Measurements from ENCODE around the gene MVK. TPM values are rescaled to one million over a fixed set of nuclear protein-coding genes. Genes with fewer than 3 reads are reported as not detected.

MVK gene
- total RNA-seq, 2 experiments from 2014 or later = 20.3 to 21.8 TPM

DNA sequence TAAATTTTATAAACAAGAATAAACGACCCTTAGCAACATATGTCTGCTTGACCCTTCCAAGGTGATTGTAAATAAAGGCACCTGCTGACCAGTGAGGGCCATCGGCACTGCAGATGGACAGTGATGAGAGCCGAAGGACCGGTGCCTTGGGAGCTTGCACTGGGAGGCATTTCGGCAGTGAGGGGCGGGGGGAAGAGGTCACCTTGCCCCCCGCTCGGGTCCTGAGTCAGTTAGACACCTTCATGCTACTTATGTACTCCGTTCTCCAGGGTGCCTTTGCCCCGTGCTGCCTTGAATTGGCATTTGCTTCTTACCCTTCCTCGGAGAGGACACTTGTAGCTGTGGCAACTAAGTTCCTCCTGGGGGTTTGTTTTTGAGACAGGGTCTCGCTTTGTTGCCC is 23.3 kb upstream of the MVK start:
- no peak overlapping the region for H3K27ac Mint-ChIP-seq
- peaks cover 16% of the 10 kb centered on the region for H3K4me1 Mint-ChIP-seq
- no peaks in the 10 kb centered on the region for H3K36me3 Mint-ChIP-seq (ENCODE audit: low read depth)
- no peak for DNase-seq
- POLR2A ChIA-PET = no interaction called here
- peaks cover 25% of the 10 kb centered on the region for H3K27me3 Mint-ChIP-seq
- H3K9me3 Mint-ChIP-seq = no peaks in the 10 kb centered on the region
- CTCF ChIA-PET = no interaction called here
- H3K4me3 Mint-ChIP-seq = no peak overlapping the region

DNA sequence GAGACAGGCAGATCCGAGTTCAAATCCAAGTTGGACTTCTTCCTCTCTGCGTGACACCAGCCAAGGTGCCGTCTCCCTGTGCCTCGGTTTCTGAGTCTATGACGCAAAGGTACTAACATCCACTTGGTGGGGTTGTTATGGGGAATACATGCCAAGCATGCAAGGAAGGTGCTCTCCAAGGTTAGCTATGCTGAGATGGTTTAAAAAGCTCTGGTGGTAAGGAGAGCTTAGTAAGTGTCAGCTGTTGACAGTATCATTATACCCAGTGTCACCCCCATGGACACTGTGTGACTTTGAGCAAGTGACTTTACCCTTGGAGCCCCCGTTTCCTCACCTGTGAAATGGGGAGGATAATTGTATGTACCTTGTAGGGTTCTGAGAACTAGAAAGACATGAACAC is 22.5 kb upstream of the MVK start:
- Mint-ChIP-seq H3K4me1 (peaks cover 13% of the 10 kb centered on the region), H3K9me3 (no peaks in the 10 kb centered on the region), H3K27me3 (peaks cover 24% of the 10 kb centered on the region), H3K4me3 (no peak overlapping the region), H3K36me3 (ENCODE audit: low read depth) (no peaks in the 10 kb centered on the region), H3K27ac (no peak overlapping the region)
- ChIA-PET POLR2A (no interaction called here), CTCF (no interaction called here)
- DNase-seq = no peak

- DNase-seq = no peak
- Mint-ChIP-seq H3K27ac (no peak overlapping the region), H3K27me3 (peaks cover 12% of the 10 kb centered on the region), H3K4me3 (no peak overlapping the region), H3K9me3 (no peaks in the 10 kb centered on the region), H3K4me1 (peaks cover 13% of the 10 kb centered on the region), H3K36me3 (ENCODE audit: low read depth) (no peaks in the 10 kb centered on the region)
- ChIA-PET POLR2A (no interaction called here), CTCF (interaction anchor here (0.6 to 1.4 kb wide), 5 partner anchors 8 to 80 kb away, joined by 3 read pairs; no protein-coding TSS in a partner anchor)
Observed at GRCh38 chr12:109552971-109553370, 20.6 kb upstream of the MVK start.

- no peak overlapping the region for H3K27ac Mint-ChIP-seq
- CTCF ChIA-PET = interaction anchor here (1.0 kb wide), 1 partner anchor 8 kb away, joined by 3 read pairs; no protein-coding TSS in a partner anchor
- H3K9me3 Mint-ChIP-seq = no peaks in the 10 kb centered on the region
Observed at GRCh38 chr12:109553483-109553882, 20.1 kb upstream of the MVK start.

DNA sequence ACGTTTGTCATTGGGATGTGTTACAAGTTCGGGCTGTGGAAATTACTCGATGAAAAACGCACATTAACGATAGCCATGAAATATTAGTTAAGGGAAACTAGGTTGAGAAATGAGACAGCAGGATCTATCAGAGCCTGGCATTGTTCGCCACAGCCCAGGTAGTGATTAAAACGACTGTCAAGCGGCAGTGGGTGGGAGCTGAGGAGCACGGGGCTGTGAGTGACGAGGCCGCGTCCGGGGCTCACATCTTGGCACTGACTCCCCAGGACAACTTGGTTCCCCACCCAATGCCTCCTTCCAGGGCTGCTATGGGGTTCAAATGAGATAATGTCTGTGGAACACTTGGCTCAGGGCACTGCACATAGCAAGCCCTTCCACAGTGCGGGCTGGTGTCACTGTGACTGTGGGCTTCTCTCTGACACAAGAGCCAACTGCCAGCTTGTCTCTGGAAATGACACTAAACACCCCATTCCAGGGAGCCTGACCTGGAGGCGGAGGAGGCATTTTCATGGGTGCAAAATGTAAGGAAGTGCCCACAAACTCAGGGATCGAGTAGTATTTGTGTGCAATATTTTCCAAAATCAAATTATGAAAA is 19.6 kb upstream of the MVK start:
- Mint-ChIP-seq H3K9me3 (no peaks in the 10 kb centered on the region), H3K4me1 (peaks cover 11% of the 10 kb centered on the region), H3K27ac (no peak overlapping the region), H3K36me3 (ENCODE audit: low read depth) (no peaks in the 10 kb centered on the region), H3K4me3 (no peak overlapping the region), H3K27me3 (peaks cover 7% of the 10 kb centered on the region)
- POLR2A ChIA-PET = no interaction called here
- CTCF ChIA-PET = no interaction called here
- DNase-seq = no peak

More at GRCh38 chr12:109553483-109553882, 20.1 kb upstream of the MVK start:
- Mint-ChIP-seq H3K4me1 (peaks cover 13% of the 10 kb centered on the region), H3K27me3 (peaks cover 8% of the 10 kb centered on the region), H3K36me3 (ENCODE audit: low read depth) (no peaks in the 10 kb centered on the region), H3K4me3 (no peak overlapping the region)
- POLR2A ChIA-PET = no interaction called here
- DNase-seq = no peak

DNA sequence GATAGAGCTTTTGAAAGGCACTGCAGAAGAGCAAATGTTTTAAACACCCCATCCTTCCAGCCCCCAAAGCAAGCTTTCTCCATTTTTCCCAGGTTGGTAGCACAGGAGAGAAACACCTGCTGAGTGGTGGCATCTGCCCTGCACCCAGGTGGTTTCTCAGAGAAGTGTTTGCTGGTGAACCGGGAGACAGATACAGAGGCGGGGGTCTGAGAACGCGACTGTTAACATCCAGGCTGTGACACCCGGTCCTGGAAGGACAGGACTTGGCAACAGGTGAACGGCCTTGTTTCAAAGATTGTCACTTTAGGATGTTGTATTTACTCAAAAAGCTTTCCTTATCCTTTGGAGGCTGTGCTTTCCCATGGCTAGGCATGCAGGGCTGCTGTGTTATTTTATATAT is 18.8 kb upstream of the MVK start:
- no peak for DNase-seq
- Mint-ChIP-seq H3K27ac (no peak overlapping the region), H3K4me1 (peaks cover 5% of the 10 kb centered on the region), H3K4me3 (no peak overlapping the region), H3K9me3 (no peaks in the 10 kb centered on the region), H3K27me3 (peaks cover 3% of the 10 kb centered on the region), H3K36me3 (ENCODE audit: low read depth) (no peaks in the 10 kb centered on the region)
- ChIA-PET POLR2A (no interaction called here), CTCF (interaction anchor here (0.6 to 1.0 kb wide), 3 partner anchors 20 to 1780 kb away, joined by 3 read pairs; no protein-coding TSS in a partner anchor)

DNA sequence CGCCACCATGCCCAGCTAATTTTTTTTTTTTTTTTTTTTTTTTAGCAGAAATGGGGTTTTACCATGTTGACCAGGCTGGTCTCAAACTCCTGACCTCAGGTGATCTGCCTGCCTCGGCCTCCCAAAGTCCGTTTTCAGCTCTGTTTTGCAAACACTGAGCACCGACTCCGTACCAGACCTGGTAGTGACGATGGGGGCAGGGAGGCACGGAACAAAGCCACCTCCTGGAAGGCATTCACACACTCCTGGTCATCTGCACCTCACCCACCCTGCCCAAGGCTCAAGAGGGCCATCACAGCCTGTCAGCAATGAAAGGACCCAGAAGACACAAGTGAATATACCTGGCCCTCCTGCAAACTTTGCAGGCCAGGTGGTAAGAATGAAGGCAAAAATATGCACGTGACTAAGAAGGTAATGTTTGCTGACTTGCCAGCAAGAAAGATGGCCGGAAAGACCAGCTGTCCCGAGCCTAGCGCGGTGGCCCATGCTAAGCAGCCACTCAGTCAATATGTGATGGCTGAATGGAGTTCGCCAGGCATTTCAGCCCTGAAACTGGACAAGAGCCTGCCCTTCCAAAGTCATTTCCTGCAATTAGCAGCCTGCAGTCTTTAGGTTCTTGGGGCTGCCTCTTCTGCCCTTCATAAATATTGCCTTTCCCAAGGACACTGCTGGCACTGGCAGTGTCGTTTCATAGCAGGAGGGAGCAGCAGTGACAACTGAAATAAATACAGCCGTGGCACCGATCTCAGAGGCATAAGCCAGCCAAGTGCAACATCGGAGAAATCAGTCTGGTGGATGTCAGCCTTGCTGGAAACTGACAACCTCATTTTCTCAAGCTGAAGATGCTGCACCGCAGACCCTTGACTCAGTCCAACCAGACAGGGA is 17.9 kb upstream of the MVK start:
- CTCF ChIA-PET = interaction anchor here (0.6 to 1.0 kb wide), 2 partner anchors 21 to 1111 kb away, joined by 3 read pairs; no protein-coding TSS in a partner anchor
- POLR2A ChIA-PET = interaction anchor here (0.7 kb wide), 1 partner anchor 130 kb away, joined by 6 read pairs; no protein-coding TSS in a partner anchor

DNA sequence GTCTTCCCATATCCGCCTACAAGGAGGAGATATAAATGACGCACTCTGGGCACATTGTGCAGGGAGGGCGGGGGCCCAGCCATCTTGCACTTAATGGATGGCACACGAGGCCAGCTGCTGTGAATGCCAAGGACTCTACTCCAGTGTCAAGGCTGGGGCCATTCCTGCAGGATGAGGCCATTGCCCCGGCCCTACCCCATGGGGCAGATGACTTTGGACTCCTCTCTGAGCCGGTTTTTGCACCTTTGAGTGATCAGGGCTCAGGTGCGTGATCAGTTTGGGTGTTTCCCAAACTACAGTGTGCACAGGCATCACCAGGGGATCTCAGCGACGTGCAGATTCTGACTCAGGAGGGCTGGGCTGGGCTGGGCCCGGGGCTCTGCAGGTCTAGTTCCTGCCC is 16.4 kb upstream of the MVK start:
- Mint-ChIP-seq H3K9me3 (peaks cover 5% of the 10 kb centered on the region), H3K27me3 (no peaks in the 10 kb centered on the region), H3K36me3 (ENCODE audit: low read depth) (peaks cover 8% of the 10 kb centered on the region), H3K4me1 (peaks cover 3% of the 10 kb centered on the region), H3K27ac (no peak overlapping the region), H3K4me3 (no peak overlapping the region)
- DNase-seq = no peak
- CTCF ChIA-PET = no interaction called here
- POLR2A ChIA-PET = no interaction called here

More for the DNA sequence above, 17.9 kb upstream of the MVK start:
- Mint-ChIP-seq H3K4me3 (no peak overlapping the region), H3K27ac (no peak overlapping the region), H3K9me3 (no peaks in the 10 kb centered on the region), H3K36me3 (ENCODE audit: low read depth) (no peaks in the 10 kb centered on the region), H3K4me1 (peaks cover 3% of the 10 kb centered on the region), H3K27me3 (no peaks in the 10 kb centered on the region)
- DNase-seq = no peak

DNA sequence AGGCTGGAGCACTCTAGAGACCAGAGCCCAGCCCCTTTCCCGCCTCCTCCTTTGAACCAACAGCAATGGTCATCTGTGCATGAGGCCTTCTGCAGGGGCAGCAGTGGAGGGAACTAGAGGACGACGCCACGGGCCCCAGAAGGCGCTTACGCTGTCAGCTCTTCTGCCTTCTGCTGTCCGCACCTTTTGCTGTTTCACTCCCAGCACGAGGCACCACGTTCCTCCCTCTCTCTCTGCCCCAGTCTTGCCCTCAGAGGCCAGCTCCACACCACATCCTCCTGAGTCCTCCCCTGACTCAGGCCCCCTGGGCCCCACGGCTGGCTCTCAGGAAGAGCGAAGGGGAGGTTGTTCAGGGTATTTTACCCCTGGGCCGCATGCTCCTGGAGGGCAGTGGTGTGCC is 15.8 kb upstream of the MVK start:
- no peak for DNase-seq
- Mint-ChIP-seq H3K9me3 (peaks cover 10% of the 10 kb centered on the region), H3K27ac (no peak overlapping the region), H3K36me3 (ENCODE audit: low read depth) (peaks cover 14% of the 10 kb centered on the region), H3K27me3 (no peaks in the 10 kb centered on the region), H3K4me1 (no peaks in the 10 kb centered on the region), H3K4me3 (no peak overlapping the region)
- ChIA-PET POLR2A (no interaction called here), CTCF (no interaction called here)

- Mint-ChIP-seq H3K4me3 (no peak overlapping the region), H3K4me1 (no peaks in the 10 kb centered on the region), H3K36me3 (ENCODE audit: low read depth) (peaks cover 20% of the 10 kb centered on the region), H3K27me3 (no peaks in the 10 kb centered on the region), H3K27ac (no peak overlapping the region), H3K9me3 (peaks cover 10% of the 10 kb centered on the region)
- CTCF ChIA-PET = no interaction called here
- POLR2A ChIA-PET = no interaction called here
- DNase-seq = no peak
Observed at GRCh38 chr12:109558374-109559199, 15.0 kb upstream of the MVK start.

DNA sequence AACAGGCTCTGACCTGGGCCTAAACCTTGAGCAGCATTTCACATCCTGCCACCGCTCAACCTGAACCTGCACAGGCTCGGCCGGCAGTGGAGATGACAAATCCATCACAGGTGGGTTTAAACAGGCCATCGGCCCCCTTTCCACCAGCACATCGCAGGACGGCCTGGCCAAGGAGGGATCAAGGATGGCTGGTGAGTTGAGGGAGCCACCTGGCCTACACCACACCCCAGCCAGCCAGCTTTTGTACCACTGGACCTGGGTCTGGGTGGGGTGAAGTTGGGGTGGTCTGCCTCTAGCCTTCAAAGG is 14.4 kb upstream of the MVK start:
- ChIA-PET POLR2A (no interaction called here), CTCF (interaction anchor here (1.4 kb wide), 1 partner anchor 13 kb away, joined by 4 read pairs; no protein-coding TSS in a partner anchor)
- H3K4me3 Mint-ChIP-seq = no peak overlapping the region
- no peak for DNase-seq
- H3K9me3 Mint-ChIP-seq = peaks cover 10% of the 10 kb centered on the region
- no peaks in the 10 kb centered on the region for H3K4me1 Mint-ChIP-seq
- H3K36me3 Mint-ChIP-seq (ENCODE audit: low read depth) = peaks cover 24% of the 10 kb centered on the region
- H3K27me3 Mint-ChIP-seq = no peaks in the 10 kb centered on the region
- H3K27ac Mint-ChIP-seq = no peak overlapping the region

GRCh38 chr12:109559601-109560000 is 14.0 kb upstream of the MVK start:
- Mint-ChIP-seq H3K27ac (no peak overlapping the region), H3K4me3 (no peak overlapping the region), H3K27me3 (no peaks in the 10 kb centered on the region), H3K9me3 (peaks cover 10% of the 10 kb centered on the region), H3K36me3 (ENCODE audit: low read depth) (peaks cover 26% of the 10 kb centered on the region), H3K4me1 (no peaks in the 10 kb centered on the region)
- ChIA-PET POLR2A (no interaction called here), CTCF (interaction anchor here (0.5 to 1.4 kb wide), 4 partner anchors 12 to 710 kb away, joined by 3 to 5 read pairs (median 4); no protein-coding TSS in a partner anchor)
- DNase-seq = no peak
